Measurements from ENCODE around the gene PHF13. TPM values are rescaled to one million over a fixed set of nuclear protein-coding genes. Genes with fewer than 3 reads are reported as not detected.

PHF13 gene
- total and polyA plus RNA-seq, 10 of the 15 experiments (the other 5 are each of a cell fraction or from before 2014, with no cell fraction given): 0.87 to 15.4 (median 5.1) TPM

DNA sequence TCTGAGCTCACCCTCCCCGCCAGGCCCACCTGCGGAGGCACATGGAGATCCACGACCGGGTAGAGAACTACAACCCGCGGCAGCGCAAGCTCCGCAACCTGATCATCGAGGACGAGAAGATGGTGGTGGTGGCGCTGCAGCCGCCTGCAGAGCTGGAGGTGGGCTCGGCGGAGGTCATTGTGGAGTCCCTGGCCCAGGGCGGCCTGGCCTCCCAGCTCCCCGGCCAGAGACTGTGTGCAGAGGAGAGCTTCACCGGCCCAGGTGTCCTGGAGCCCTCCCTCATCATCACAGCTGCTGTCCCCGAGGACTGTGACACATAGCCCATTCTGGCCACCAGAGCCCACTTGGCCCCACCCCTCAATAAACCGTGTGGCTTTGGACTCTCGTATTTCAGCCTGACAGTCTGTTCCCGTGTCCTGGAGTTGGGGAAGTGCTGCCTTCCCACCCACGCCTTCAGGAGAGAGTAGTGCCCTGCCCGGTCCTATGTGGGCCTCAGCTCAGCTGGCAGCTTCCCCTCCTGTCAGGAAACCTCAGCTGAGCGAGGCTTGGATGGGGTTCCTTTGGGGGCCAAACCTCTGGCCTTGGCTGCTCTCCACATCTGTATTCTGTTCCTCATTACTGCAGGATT lies 24.5 kb upstream of the PHF13 start:
- no peaks in the 10 kb centered on the region for H3K4me1 ChIP-seq (ENCODE audit: control insufficient read depth, insufficient read depth, low read length)
- no peaks in the 10 kb centered on the region for H3K27me3 ChIP-seq (replicated peaks in 1 of 2; ENCODE audit: control insufficient read depth in 2 of 2, insufficient read depth in 2 of 2, low read length in 1 of 2)
- intact Hi-C loops (cut with micrococcal nuclease; ENCODE audit: unreplicated experiment): no loop called here
- ATAC-seq: no peak
- CTCF ChIA-PET: no interaction called here
- no peak overlapping the region for H3K4me2 ChIP-seq (ENCODE audit: control insufficient read depth, insufficient read depth)
- H3K9ac ChIP-seq (ENCODE audit: control insufficient read depth, insufficient read depth, low read length): no peak overlapping the region
- H2AFZ ChIP-seq (ENCODE audit: control insufficient read depth, low read depth, low read length): no peak overlapping the region
- no TSS peak for BruUV-seq (replicated peaks)
- H3K9me3 ChIP-seq (replicated peaks; ENCODE audit: control insufficient read depth, insufficient read depth, low read length): no peaks in the 10 kb centered on the region
- RAD21 ChIA-PET (ENCODE audit: unreplicated experiment): no interaction called here
- H3K79me2 ChIP-seq (ENCODE audit: control insufficient read depth, insufficient read depth, low read length): no peaks in the 10 kb centered on the region
- H4K20me1 ChIP-seq (ENCODE audit: control insufficient read depth, insufficient read depth): no peaks in the 10 kb centered on the region
- no peak for FAIRE-seq
- H3K4me3 ChIP-seq: no peak overlapping the region
- in situ Hi-C loops (cut with MboI): no loop called here
- SMC1A ChIA-PET (ENCODE audit: uncharacterized antibody, unreplicated experiment): interaction anchor here (1.2 kb wide), 1 partner anchor 9 kb away, joined by 3 read pairs; the partner anchor contains the start of gene ZBTB48
- no peak overlapping the region for H3K27ac ChIP-seq (ENCODE audit: control insufficient read depth, insufficient read depth)
- 85% methylated on average over 24 of the region's 24 CpGs for WGBS (ENCODE audit: insufficient coverage, insufficient replicate concordance, low lambda C conversion rate, missing lambda C conversion rate)
- POLR2A ChIA-PET: no interaction called here
- TF ChIP-seq TCF12 (IDR thresholded peaks at IDR 0.05; ENCODE audit: low read depth, low read length) (no peak), ATF3 (IDR thresholded peaks at IDR 0.05; ENCODE audit: borderline replicate concordance, extremely low read depth, low read depth, low read length) (no peak), RB1 (IDR thresholded peaks at IDR 0.05; ENCODE audit: borderline replicate concordance) (no peak), JUNB (IDR thresholded peaks at IDR 0.05) (no peak), CBX3 (IDR thresholded peaks at IDR 0.05; ENCODE audit: borderline replicate concordance, low read depth) (no peak), KLF5 (IDR thresholded peaks at IDR 0.05; ENCODE audit: partially characterized antibody) (no peak), TARDBP (IDR thresholded peaks at IDR 0.05; ENCODE audit: borderline replicate concordance) (no peak), NR2F1 (conservative IDR thresholded peaks at IDR 0.05) (no peak), ATF2 (IDR thresholded peaks at IDR 0.05; ENCODE audit: low read length) (no peak), ZNF207 (IDR thresholded peaks at IDR 0.05; ENCODE audit: borderline replicate concordance) (no peak)
- TF ChIP-seq, protein P1, sequence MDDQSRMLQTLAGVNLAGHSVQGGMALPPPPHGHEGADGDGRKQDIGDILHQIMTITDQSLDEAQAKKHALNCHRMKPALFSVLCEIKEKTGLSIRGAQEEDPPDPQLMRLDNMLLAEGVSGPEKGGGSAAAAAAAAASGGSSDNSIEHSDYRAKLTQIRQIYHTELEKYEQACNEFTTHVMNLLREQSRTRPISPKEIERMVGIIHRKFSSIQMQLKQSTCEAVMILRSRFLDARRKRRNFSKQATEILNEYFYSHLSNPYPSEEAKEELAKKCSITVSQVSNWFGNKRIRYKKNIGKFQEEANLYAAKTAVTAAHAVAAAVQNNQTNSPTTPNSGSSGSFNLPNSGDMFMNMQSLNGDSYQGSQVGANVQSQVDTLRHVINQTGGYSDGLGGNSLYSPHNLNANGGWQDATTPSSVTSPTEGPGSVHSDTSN (IDR thresholded peaks at IDR 0.05; ENCODE audit: insufficient replicate concordance, low read depth, low read length): no peak
- TF ChIP-seq, protein P2, sequence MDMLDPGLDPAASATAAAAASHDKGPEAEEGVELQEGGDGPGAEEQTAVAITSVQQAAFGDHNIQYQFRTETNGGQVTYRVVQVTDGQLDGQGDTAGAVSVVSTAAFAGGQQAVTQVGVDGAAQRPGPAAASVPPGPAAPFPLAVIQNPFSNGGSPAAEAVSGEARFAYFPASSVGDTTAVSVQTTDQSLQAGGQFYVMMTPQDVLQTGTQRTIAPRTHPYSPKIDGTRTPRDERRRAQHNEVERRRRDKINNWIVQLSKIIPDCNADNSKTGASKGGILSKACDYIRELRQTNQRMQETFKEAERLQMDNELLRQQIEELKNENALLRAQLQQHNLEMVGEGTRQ (IDR thresholded peaks at IDR 0.05; ENCODE audit: borderline replicate concordance, low read depth, low read length): no peak
- no peak for DNase-seq (ENCODE audit: low read depth, low spot score)
- peaks cover 9 to 23% of the 10 kb centered on the region in 2 experiments; a peak in 3 of 4 replicates for H3K36me3 ChIP-seq (ENCODE audit: control insufficient read depth in 2 of 2, insufficient read depth in 2 of 2, low read length in 1 of 2)
